IMR-90 (cell line): Measurements from ENCODE around the gene NAV2. TPM values are rescaled to one million over a fixed set of nuclear protein-coding genes. Genes with fewer than 3 reads are reported as not detected.

ENCODE experiments used
- ATAC-seq: fragments of 200-7000 bp; cut with Tn5 transposase; 2 replicates; pipeline ENCODE4 v1.9.1; 2020; ENCODE audit warnings: low read depth, mild to moderate bottlenecking, moderate library complexity
- BruUV-seq: library from RNA; stranded (reverse); fragments of 400-500 nt; replicated peaks from 2 replicates; lab custom pipeline; 2021; lab: Mats Ljungman, UMichigan
- CTCF ChIA-PET: fragments of 300-600 bp; formaldehyde crosslinking; extraction: SDS; loops from one replicate; lab custom pipeline; 2021; ENCODE audit warnings: antibody characterized with exemption; lab: Yijun Ruan, JAX
- POLR2A ChIA-PET: fragments of 300-600 bp; sonication (Branson Sonifier 250); formaldehyde crosslinking; loops from one replicate; lab custom pipeline; 2022; ENCODE audit warnings: antibody characterized with exemption; ENCODE audit not compliant: unreplicated experiment; lab: Charles Lee
- DNase-seq: peaks from one replicate; pipeline ENCODE4 v3.0.0; 2013
- H2AFZ ChIP-seq: replicated peaks from 2 replicates; pipeline ENCODE3; 2013; ENCODE audit warnings: low read length, mild to moderate bottlenecking; ENCODE audit not compliant: poor library complexity
- H2AK5ac ChIP-seq: 2 replicates; pipeline ENCODE4 v1.6.1; 2013; ENCODE audit warnings: low read depth, low read length, inconsistent platforms
- H2AK9ac ChIP-seq: replicated peaks from 2 replicates; pipeline ENCODE3; 2013; ENCODE audit warnings: mild to moderate bottlenecking, low read depth, low read length, moderate library complexity; ENCODE audit not compliant: poor library complexity
- H2BK120ac ChIP-seq: 2 replicates; pipeline ENCODE4 v1.6.1; 2013; ENCODE audit warnings: low read depth, low read length, inconsistent platforms
- H2BK15ac ChIP-seq: 3 replicates; pipeline ENCODE4 v1.6.1; 2013; ENCODE audit warnings: low read depth, low read length, inconsistent platforms
- H2BK20ac ChIP-seq: 2 replicates; pipeline ENCODE4 v1.6.1; 2013; ENCODE audit warnings: low read depth, mild to moderate bottlenecking, inconsistent platforms, low read length, moderate library complexity
- H2BK5ac ChIP-seq: 2 replicates; pipeline ENCODE4 v1.6.1; 2013; ENCODE audit warnings: mild to moderate bottlenecking, low read depth, low read length, inconsistent platforms; ENCODE audit not compliant: poor library complexity, severe bottlenecking
- H3K14ac ChIP-seq: replicated peaks from 2 replicates; pipeline ENCODE4 v1.6.1; 2013; ENCODE audit warnings: low read depth, low read length, inconsistent platforms
- H3K18ac ChIP-seq: 2 replicates; pipeline ENCODE4 v1.6.1; 2013; ENCODE audit warnings: low read depth, low read length, control low read depth
- H3K23ac ChIP-seq: 2 replicates; pipeline ENCODE4 v1.6.1; 2013; ENCODE audit warnings: low read depth, low read length, inconsistent platforms
- H3K27ac ChIP-seq: 2 replicates; pipeline ENCODE4 v1.5.1; 2013; ENCODE audit warnings: mild to moderate bottlenecking, control low read depth, low read length; ENCODE audit not compliant: insufficient read depth
- H3K27me3 ChIP-seq: 2 replicates; pipeline ENCODE4 v1.6.1; 2013; ENCODE audit warnings: low read length; ENCODE audit not compliant: control insufficient read depth, insufficient read depth
- H3K36me3 ChIP-seq: 2 replicates; pipeline ENCODE4 v1.6.1; 2013; ENCODE audit warnings: low read length, mixed read lengths; ENCODE audit not compliant: control insufficient read depth, insufficient read depth
- H3K4ac ChIP-seq: 2 replicates; pipeline ENCODE4 v1.6.1; 2013; ENCODE audit warnings: low read depth, low read length, inconsistent platforms
- H3K4me1 ChIP-seq: 2 replicates; pipeline ENCODE4 v1.6.1; 2013; ENCODE audit warnings: low read length, mixed read lengths; ENCODE audit not compliant: control insufficient read depth, insufficient read depth
- H3K4me2 ChIP-seq: 2 replicates; pipeline ENCODE4 v1.6.1; 2013; ENCODE audit warnings: low read depth, mild to moderate bottlenecking, control low read depth, low read length, moderate library complexity
- H3K4me3 ChIP-seq: 2 replicates; pipeline ENCODE4 v1.5.1; 2013; ENCODE audit warnings: low read depth, mild to moderate bottlenecking, control low read depth, low read length, moderate library complexity; ENCODE audit not compliant: insufficient read depth
- H3K56ac ChIP-seq: 2 replicates; pipeline ENCODE4 v1.6.1; 2013; ENCODE audit warnings: low read length, inconsistent platforms; ENCODE audit not compliant: insufficient read depth; ENCODE audit errors: extremely low read depth
- H3K79me1 ChIP-seq, 2 experiments: 2 replicates each; pipeline ENCODE4 v1.6.1; 2013; ENCODE audit warnings: low read length in 2 of 2, inconsistent platforms in 1 of 2, low read depth in 1 of 2
- H3K9ac ChIP-seq: 2 replicates; pipeline ENCODE4 v1.6.1; 2013; ENCODE audit warnings: low read depth, low read length, control low read depth
- H3K9me1 ChIP-seq: 2 replicates; pipeline ENCODE4 v1.6.1; 2013; ENCODE audit warnings: low read length, inconsistent platforms; ENCODE audit not compliant: insufficient read depth
- H3K9me3 ChIP-seq: 2 replicates; pipeline ENCODE4 v1.6.1; 2013; ENCODE audit warnings: low read length; ENCODE audit not compliant: control insufficient read depth, insufficient read depth
- H4K20me1 ChIP-seq: 2 replicates; pipeline ENCODE4 v1.6.1; 2013; ENCODE audit warnings: low read length, inconsistent platforms; ENCODE audit not compliant: insufficient read depth
- H4K5ac ChIP-seq: 2 replicates; pipeline ENCODE4 v1.6.1; 2013; ENCODE audit warnings: mild to moderate bottlenecking, low read depth, low read length, control low read depth
- H4K8ac ChIP-seq, 2 experiments: 2 replicates each; pipeline ENCODE4 v1.6.1; 2013; ENCODE audit warnings: low read depth in 2 of 2, low read length in 2 of 2, control low read depth in 1 of 2, inconsistent platforms in 1 of 2
- H4K91ac ChIP-seq: 2 replicates; pipeline ENCODE4 v1.6.1; 2013; ENCODE audit warnings: low read depth, low read length, inconsistent platforms; ENCODE audit not compliant: insufficient read depth
- BHLHE40 ChIP-seq: fragments of 150-350 bp; IDR thresholded peaks from 2 replicates; pipeline ENCODE4 v1.6.1; 2016; ENCODE audit warnings: mild to moderate bottlenecking, low read depth, low read length
- CEBPB ChIP-seq: IDR thresholded peaks from 2 replicates; pipeline ENCODE4 v1.6.1; 2012; ENCODE audit warnings: low read depth, low read length, improper control_type of control experiment
- CHD1 ChIP-seq: IDR thresholded peaks from 2 replicates; pipeline ENCODE4 v1.6.1; 2012; ENCODE audit warnings: low read depth, low read length, improper control_type of control experiment
- FOS ChIP-seq: fragments of 150-350 bp; IDR thresholded peaks from 2 replicates; pipeline ENCODE4 v1.6.1; 2016; ENCODE audit warnings: low read depth, low read length
- MAFK ChIP-seq: IDR thresholded peaks from 2 replicates; pipeline ENCODE4 v1.6.1; 2012; ENCODE audit warnings: low read depth, low read length, improper control_type of control experiment
- MAZ ChIP-seq: IDR thresholded peaks from 2 replicates; pipeline ENCODE4 v1.6.1; 2012; ENCODE audit warnings: low read depth, mild to moderate bottlenecking, low read length, improper control_type of control experiment, moderate library complexity, borderline replicate concordance
- MXI1 ChIP-seq: IDR thresholded peaks from 2 replicates; pipeline ENCODE4 v1.6.1; 2012; ENCODE audit warnings: low read depth, mild to moderate bottlenecking, low read length, moderate library complexity, borderline replicate concordance
- NFE2L2 ChIP-seq: fragments of 150-350 bp; IDR thresholded peaks from 2 replicates; pipeline ENCODE4 v1.6.1; 2016; ENCODE audit warnings: low read depth, mild to moderate bottlenecking, low read length
- POLR2A ChIP-seq: IDR thresholded peaks from 2 replicates; pipeline ENCODE4 v1.6.1; 2012; ENCODE audit warnings: mild to moderate bottlenecking, low read depth, low read length
- RAD21 ChIP-seq: IDR thresholded peaks from 2 replicates; pipeline ENCODE4 v1.6.1; 2012; ENCODE audit warnings: low read length, improper control_type of control experiment
- RCOR1 ChIP-seq: IDR thresholded peaks from 2 replicates; pipeline ENCODE4 v1.6.1; 2012; ENCODE audit warnings: mild to moderate bottlenecking, low read length, improper control_type of control experiment; ENCODE audit not compliant: insufficient replicate concordance
- RFX5 ChIP-seq: IDR thresholded peaks from 2 replicates; pipeline ENCODE4 v1.8.0; 2012; ENCODE audit warnings: low read depth, mild to moderate bottlenecking, low read length, moderate library complexity
- SMC3 ChIP-seq: fragments of 150-350 bp; IDR thresholded peaks from 2 replicates; pipeline ENCODE4 v1.6.1; 2016; ENCODE audit warnings: low read depth, mild to moderate bottlenecking, antibody characterized with exemption, low read length, moderate library complexity
- USF2 ChIP-seq: fragments of 150-350 bp; IDR thresholded peaks from 2 replicates; pipeline ENCODE4 v1.6.1; 2017; ENCODE audit warnings: mild to moderate bottlenecking, antibody characterized with exemption, low read length, low read depth
- WGBS, 2 experiments: methylation state at CpG; one replicate each; pipeline versions ENCODE4 v1.1.5 to v1.1.7; 2013; ENCODE audit warnings: missing lambda C conversion rate in 2 of 2; ENCODE audit not compliant: insufficient read length in 1 of 2; ENCODE audit errors: extremely low coverage in 2 of 2; 5-methylcytosine and 5-hydroxymethylcytosine counted together
- dilution Hi-C: fragments of 300-500 bp; cut with HindIII; formaldehyde crosslinking; loops from one replicate; pipeline ENCODE4 v1.14.3; 2018; ENCODE audit warnings: low sequenced_read_pairs; ENCODE audit not compliant: unreplicated experiment
- in situ Hi-C: fragments of 300-500 bp; cut with MboI; formaldehyde crosslinking; loops from 3 replicates; pipeline ENCODE4 v1.14.3; 2019; ENCODE audit warnings: low sequenced_read_pairs, inconsistent platforms, mixed read lengths
- intact Hi-C: fragments of 100-400 bp; cut with micrococcal nuclease; formaldehyde crosslinking; loops from 2 replicates; pipeline ENCODE4 v1.10.0; 2022
- polyA plus RNA-seq, 3 experiments: library from polyadenylated mRNA; depleted of rRNA; stranded (reverse); fragments of >200 nt; gene quantifications; 2 replicates each; pipeline ENCODE4 v1.2.3, GENCODE V29; 2012; ENCODE audit warnings: low replicate concordance in 1 of 3
- total RNA-seq: library from RNA; depleted of rRNA; stranded (reverse); fragments of >200 nt; gene quantifications from 2 replicates; pipeline ENCODE4 v1.2.3, GENCODE V29; 2012
- TF ChIP-seq, protein P1 (sequence below): fragments of 150-350 bp; IDR thresholded peaks from 2 replicates; pipeline ENCODE4 v1.6.1; 2016; ENCODE audit warnings: low read depth, mild to moderate bottlenecking, low read length, moderate library complexity, borderline replicate concordance
- TF ChIP-seq, protein P2 (sequence below): conservative IDR thresholded peaks from 2 replicates; pipeline ENCODE4 v1.5.1; 2012; ENCODE audit warnings: mild to moderate bottlenecking, low read depth, low read length, improper control_type of control experiment

NAV2 gene
- total and polyA plus RNA-seq, 2 of the 4 experiments (the other 2 are of a cell fraction): 4.5 to 12.6 TPM

DNA sequence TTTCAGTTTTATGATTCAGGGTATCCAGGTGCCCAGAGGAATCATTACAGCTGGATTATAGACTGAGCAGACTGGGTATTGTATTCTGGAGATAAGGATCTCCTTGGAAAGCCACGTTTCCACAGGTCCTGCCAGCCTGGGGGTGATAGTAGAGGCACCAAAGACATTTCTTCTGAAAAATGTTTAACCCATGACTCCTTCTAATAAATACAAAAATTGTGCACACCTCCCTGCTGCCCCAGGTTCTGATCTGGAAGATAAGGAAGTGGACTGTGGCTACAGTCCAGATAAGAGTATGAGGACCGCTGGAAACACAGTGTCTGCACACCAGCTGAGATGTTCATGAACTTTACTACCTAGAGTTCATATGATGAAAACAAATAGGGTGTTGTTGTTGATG, 255.2 kb downstream of the NAV2 start:
- no peaks in the 10 kb centered on the region for H3K27me3 ChIP-seq
- H2AK5ac ChIP-seq: no peak overlapping the region
- ATAC-seq: no peak
- no peaks in the 10 kb centered on the region; the same call in none of the 2 replicates for H4K20me1 ChIP-seq
- in situ Hi-C loops: no loop called here
- no peak for DNase-seq
- no peaks in the 10 kb centered on the region for H3K9me3 ChIP-seq
- H3K14ac ChIP-seq: no peak overlapping the region
- no peak overlapping the region for H3K18ac ChIP-seq
- H3K4me3 ChIP-seq: no peak overlapping the region
- H3K36me3 ChIP-seq: peaks cover 8% of the 10 kb centered on the region
- H3K9ac ChIP-seq: no peak overlapping the region
- TF ChIP-seq RFX5 (no peak), BHLHE40 (no peak), NFE2L2 (no peak), POLR2A (no peak), RCOR1 (no peak), MXI1 (no peak), FOS (no peak), SMC3 (no peak), MAZ (no peak), MAFK (no peak), USF2 (no peak), CEBPB (no peak), CHD1 (no peak), RAD21 (no peak)
- TF ChIP-seq, protein P1, sequence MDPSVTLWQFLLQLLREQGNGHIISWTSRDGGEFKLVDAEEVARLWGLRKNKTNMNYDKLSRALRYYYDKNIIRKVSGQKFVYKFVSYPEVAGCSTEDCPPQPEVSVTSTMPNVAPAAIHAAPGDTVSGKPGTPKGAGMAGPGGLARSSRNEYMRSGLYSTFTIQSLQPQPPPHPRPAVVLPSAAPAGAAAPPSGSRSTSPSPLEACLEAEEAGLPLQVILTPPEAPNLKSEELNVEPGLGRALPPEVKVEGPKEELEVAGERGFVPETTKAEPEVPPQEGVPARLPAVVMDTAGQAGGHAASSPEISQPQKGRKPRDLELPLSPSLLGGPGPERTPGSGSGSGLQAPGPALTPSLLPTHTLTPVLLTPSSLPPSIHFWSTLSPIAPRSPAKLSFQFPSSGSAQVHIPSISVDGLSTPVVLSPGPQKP: no peak
- TF ChIP-seq, protein P2, sequence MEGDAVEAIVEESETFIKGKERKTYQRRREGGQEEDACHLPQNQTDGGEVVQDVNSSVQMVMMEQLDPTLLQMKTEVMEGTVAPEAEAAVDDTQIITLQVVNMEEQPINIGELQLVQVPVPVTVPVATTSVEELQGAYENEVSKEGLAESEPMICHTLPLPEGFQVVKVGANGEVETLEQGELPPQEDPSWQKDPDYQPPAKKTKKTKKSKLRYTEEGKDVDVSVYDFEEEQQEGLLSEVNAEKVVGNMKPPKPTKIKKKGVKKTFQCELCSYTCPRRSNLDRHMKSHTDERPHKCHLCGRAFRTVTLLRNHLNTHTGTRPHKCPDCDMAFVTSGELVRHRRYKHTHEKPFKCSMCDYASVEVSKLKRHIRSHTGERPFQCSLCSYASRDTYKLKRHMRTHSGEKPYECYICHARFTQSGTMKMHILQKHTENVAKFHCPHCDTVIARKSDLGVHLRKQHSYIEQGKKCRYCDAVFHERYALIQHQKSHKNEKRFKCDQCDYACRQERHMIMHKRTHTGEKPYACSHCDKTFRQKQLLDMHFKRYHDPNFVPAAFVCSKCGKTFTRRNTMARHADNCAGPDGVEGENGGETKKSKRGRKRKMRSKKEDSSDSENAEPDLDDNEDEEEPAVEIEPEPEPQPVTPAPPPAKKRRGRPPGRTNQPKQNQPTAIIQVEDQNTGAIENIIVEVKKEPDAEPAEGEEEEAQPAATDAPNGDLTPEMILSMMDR: no peak
- H3K23ac ChIP-seq: no peak overlapping the region
- no peak overlapping the region for H2BK5ac ChIP-seq
- H3K4ac ChIP-seq: no peak overlapping the region
- ChIA-PET CTCF (no interaction called here), POLR2A (no interaction called here)
- WGBS, 2 experiments: no CpG with 5 or more reads among the region's 2 CpGs
- H3K9me1 ChIP-seq: peaks cover 22% of the 10 kb centered on the region; the same call in 1 of the 2 replicates
- peaks cover 8% of the 10 kb centered on the region for H3K4me1 ChIP-seq
- no peak overlapping the region for H3K4me2 ChIP-seq
- peaks cover 17 to 30% of the 10 kb centered on the region in 2 experiments; a peak in 3 of 4 replicates for H3K79me1 ChIP-seq
- H2AK9ac ChIP-seq: no peak overlapping the region
- H3K27ac ChIP-seq: no peak overlapping the region
- H3K56ac ChIP-seq: no peak overlapping the region
- no peak overlapping the region for H2BK120ac ChIP-seq
- no peak overlapping the region for H4K8ac ChIP-seq
- no peak overlapping the region for H4K91ac ChIP-seq
- dilution Hi-C loops: no loop called here
- H2BK15ac ChIP-seq: no peak overlapping the region
- intact Hi-C loops: no loop called here
- H2AFZ ChIP-seq: no peak overlapping the region
- no peak overlapping the region for H2BK20ac ChIP-seq
- no peak overlapping the region for H4K5ac ChIP-seq
- no TSS peak for BruUV-seq
